Glomerular visceral epithelial cell (primary cell): ENCODE results near the gene G6PC1.
"Not testable (repeated sequence)": the region's sequence is repeated elsewhere in the genome, so short reads cannot be mapped to it uniquely, and the experiment has no call there.

Source experiments
- DNase-seq: peaks from one replicate; pipeline ENCODE4 v3.0.0-alpha.2; 2016; ENCODE audit errors: extremely low spot score

G6PC1 gene

GRCh38 chr17:42873932-42874695 is 26.5 kb upstream of the G6PC1 start:
- not testable (repeated sequence) for DNase-seq

GRCh38 chr17:42877037-42877436 is 23.6 kb upstream of the G6PC1 start:
- DNase-seq: no peak

GRCh38 chr17:42878123-42878880 is 22.3 kb upstream of the G6PC1 start:
- no peak for DNase-seq

- no peak for DNase-seq
These were observed 21.5 kb upstream of the G6PC1 start for GRCh38 chr17:42878924-42879595.

GRCh38 chr17:42879596-42879985 is 21.0 kb upstream of the G6PC1 start:
- DNase-seq: no peak

GRCh38 chr17:42880776-42881310 is 19.8 kb upstream of the G6PC1 start:
- no peak for DNase-seq

- DNase-seq: not testable (repeated sequence)
These were observed 18.9 kb upstream of the G6PC1 start for GRCh38 chr17:42881706-42882105.

GRCh38 chr17:42882166-42882565 is 18.4 kb upstream of the G6PC1 start:
- DNase-seq: no peak

GRCh38 chr17:42883802-42884558 is 16.6 kb upstream of the G6PC1 start:
- peak; percentile 51 for DNase-seq

- DNase-seq: not testable (repeated sequence)
These were observed 14.8 kb upstream of the G6PC1 start for GRCh38 chr17:42885806-42886205.

- DNase-seq: no peak
These were observed 14.1 kb upstream of the G6PC1 start for GRCh38 chr17:42886283-42887176.

- no peak for DNase-seq
These were observed 10.8 kb upstream of the G6PC1 start for GRCh38 chr17:42889809-42890208.

- DNase-seq: no peak
These were observed 9.0 kb upstream of the G6PC1 start for GRCh38 chr17:42891539-42892152.

GRCh38 chr17:42893359-42893758 is 7.2 kb upstream of the G6PC1 start:
- no peak for DNase-seq

GRCh38 chr17:42894283-42895184 is 6.1 kb upstream of the G6PC1 start:
- DNase-seq: no peak

- DNase-seq: peak; percentile 77
These were observed 5.4 kb upstream of the G6PC1 start for GRCh38 chr17:42895185-42895555.

GRCh38 chr17:42898147-42898811 is 2.3 kb upstream of the G6PC1 start:
- DNase-seq: no peak

- DNase-seq: not testable (repeated sequence)
These were observed 618 bp upstream of the G6PC1 start for GRCh38 chr17:42899981-42900380.
